Measurements from ENCODE around the gene ADCY5.

The ADCY5 gene

GRCh38 chr3:123421353-123422174, 27.3 kb downstream of the ADCY5 start:
- no peak overlapping the region for H3K27ac ChIP-seq
- no peak for TF ChIP-seq ZFX (IDR thresholded peaks at IDR 0.05)
- no peak for TF ChIP-seq CTCF (conservative IDR thresholded peaks at IDR 0.05)

- TF ChIP-seq ZFX (IDR thresholded peaks at IDR 0.05) (no peak), CTCF (conservative IDR thresholded peaks at IDR 0.05) (no peak)
Measured at GRCh38 chr3:123420416-123420968, 28.4 kb downstream of the ADCY5 start.

GRCh38 chr3:123419850-123420297, 29.0 kb downstream of the ADCY5 start:
- no peak for TF ChIP-seq ZFX (IDR thresholded peaks at IDR 0.05)
- no peak for TF ChIP-seq CTCF (conservative IDR thresholded peaks at IDR 0.05)
- H3K27ac ChIP-seq = no peak overlapping the region

More at GRCh38 chr3:123420416-123420968, 28.4 kb downstream of the ADCY5 start:
- no peak overlapping the region for H3K27ac ChIP-seq

GRCh38 chr3:123419181-123419849, 29.6 kb downstream of the ADCY5 start:
- no peak for TF ChIP-seq CTCF (conservative IDR thresholded peaks at IDR 0.05)
- no peak for TF ChIP-seq ZFX (IDR thresholded peaks at IDR 0.05)
- H3K27ac ChIP-seq = no peak overlapping the region

- no peak overlapping the region for H3K27ac ChIP-seq
- TF ChIP-seq ZFX (IDR thresholded peaks at IDR 0.05) (no peak), CTCF (conservative IDR thresholded peaks at IDR 0.05) (no peak)
Measured at GRCh38 chr3:123416647-123417046, 32.2 kb downstream of the ADCY5 start.

GRCh38 chr3:123416173-123416572, 32.7 kb downstream of the ADCY5 start:
- no peak overlapping the region for H3K27ac ChIP-seq
- TF ChIP-seq CTCF (conservative IDR thresholded peaks at IDR 0.05) (no peak), ZFX (IDR thresholded peaks at IDR 0.05) (no peak)
